Measurements from ENCODE around the gene PKD1L1.

GRCh38 chr7:47944536-47945260 lies 3.6 kb downstream of the PKD1L1 start:
- TF ChIP-seq, protein P1, sequence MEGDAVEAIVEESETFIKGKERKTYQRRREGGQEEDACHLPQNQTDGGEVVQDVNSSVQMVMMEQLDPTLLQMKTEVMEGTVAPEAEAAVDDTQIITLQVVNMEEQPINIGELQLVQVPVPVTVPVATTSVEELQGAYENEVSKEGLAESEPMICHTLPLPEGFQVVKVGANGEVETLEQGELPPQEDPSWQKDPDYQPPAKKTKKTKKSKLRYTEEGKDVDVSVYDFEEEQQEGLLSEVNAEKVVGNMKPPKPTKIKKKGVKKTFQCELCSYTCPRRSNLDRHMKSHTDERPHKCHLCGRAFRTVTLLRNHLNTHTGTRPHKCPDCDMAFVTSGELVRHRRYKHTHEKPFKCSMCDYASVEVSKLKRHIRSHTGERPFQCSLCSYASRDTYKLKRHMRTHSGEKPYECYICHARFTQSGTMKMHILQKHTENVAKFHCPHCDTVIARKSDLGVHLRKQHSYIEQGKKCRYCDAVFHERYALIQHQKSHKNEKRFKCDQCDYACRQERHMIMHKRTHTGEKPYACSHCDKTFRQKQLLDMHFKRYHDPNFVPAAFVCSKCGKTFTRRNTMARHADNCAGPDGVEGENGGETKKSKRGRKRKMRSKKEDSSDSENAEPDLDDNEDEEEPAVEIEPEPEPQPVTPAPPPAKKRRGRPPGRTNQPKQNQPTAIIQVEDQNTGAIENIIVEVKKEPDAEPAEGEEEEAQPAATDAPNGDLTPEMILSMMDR (IDR thresholded peaks at IDR 0.05), result no peak
- TF ChIP-seq POLR2A (IDR thresholded peaks at IDR 0.05), result no peak

All from gastroesophageal sphincter (tissue), 3 donors.